ENCODE data around the gene TAF11L8. TPM values are rescaled to one million over a fixed set of nuclear protein-coding genes. Genes with fewer than 3 reads are reported as not detected.
"Not testable (repeated sequence)": the region's sequence is repeated elsewhere in the genome, so short reads cannot be mapped to it uniquely, and the experiment has no call there.

TAF11L8 gene
- total and polyA plus RNA-seq, 2 of the 13 experiments (the other 11 are each of a cell fraction or from before 2014, with no cell fraction given): not detected

- TF ChIP-seq, protein P1, sequence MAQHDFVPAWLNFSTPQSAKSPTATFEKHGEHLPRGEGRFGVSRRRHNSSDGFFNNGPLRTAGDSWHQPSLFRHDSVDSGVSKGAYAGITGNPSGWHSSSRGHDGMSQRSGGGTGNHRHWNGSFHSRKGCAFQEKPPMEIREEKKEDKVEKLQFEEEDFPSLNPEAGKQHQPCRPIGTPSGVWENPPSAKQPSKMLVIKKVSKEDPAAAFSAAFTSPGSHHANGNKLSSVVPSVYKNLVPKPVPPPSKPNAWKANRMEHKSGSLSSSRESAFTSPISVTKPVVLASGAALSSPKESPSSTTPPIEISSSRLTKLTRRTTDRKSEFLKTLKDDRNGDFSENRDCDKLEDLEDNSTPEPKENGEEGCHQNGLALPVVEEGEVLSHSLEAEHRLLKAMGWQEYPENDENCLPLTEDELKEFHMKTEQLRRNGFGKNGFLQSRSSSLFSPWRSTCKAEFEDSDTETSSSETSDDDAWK (CRISPR knock-in tag; IDR thresholded peaks at IDR 0.05): no peak
- TF ChIP-seq ZNF337 (CRISPR knock-in tag; IDR thresholded peaks at IDR 0.05; ENCODE audit: borderline replicate concordance, low read depth): no peak
- no peak for TF ChIP-seq DRAP1 (CRISPR knock-in tag; IDR thresholded peaks at IDR 0.05)
- TF ChIP-seq THYN1 (CRISPR knock-in tag; IDR thresholded peaks at IDR 0.05; ENCODE audit: borderline replicate concordance, low read depth): no peak
- no peak for TF ChIP-seq FOSL2 (CRISPR knock-in tag; IDR thresholded peaks at IDR 0.05)
- no peak for TF ChIP-seq ZNF160 (CRISPR knock-in tag; IDR thresholded peaks at IDR 0.05)
- TF ChIP-seq ELF1 (CRISPR knock-in tag; IDR thresholded peaks at IDR 0.05): no peak
- no peak for TF ChIP-seq RXRA (CRISPR knock-in tag; IDR thresholded peaks at IDR 0.05)
- no peak for TF ChIP-seq ZBTB26 (CRISPR knock-in tag; IDR thresholded peaks at IDR 0.05; ENCODE audit: borderline replicate concordance)
- TF ChIP-seq ZNF577 (CRISPR knock-in tag; IDR thresholded peaks at IDR 0.05; ENCODE audit: borderline replicate concordance, low read depth): no peak
- no peak for TF ChIP-seq DPF2 (CRISPR knock-in tag; IDR thresholded peaks at IDR 0.05; ENCODE audit: borderline replicate concordance, low read depth)
These were observed 43.4 kb upstream of the TAF11L8 start, which contains the start of gene TAF11L14 (continued) for GRCh38 chr5:17634160-17634559.

DNA sequence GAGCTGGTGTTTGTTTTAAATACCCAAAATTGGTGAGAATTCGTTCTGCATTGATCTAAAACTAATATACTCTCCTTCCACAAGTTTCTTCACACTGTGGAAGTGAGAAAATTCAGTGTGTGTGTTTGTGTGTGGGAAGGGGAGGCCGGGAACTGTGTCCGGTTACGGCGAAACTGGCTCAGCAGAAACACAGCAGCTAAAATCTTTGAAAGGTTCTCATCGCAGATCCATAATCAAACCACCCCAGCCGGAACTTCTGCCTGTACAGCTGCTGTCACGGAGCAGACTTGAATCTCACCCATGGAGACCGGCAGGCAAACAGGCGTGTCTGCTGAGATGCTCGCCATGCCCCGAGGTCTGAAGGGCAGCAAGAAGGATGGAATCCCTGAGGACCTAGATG, 41.0 kb upstream of the TAF11L8 start, which contains the start of gene TAF11L13:
TSS of gene TAF11L13 (plus strand) at position 301 of the 400 bp plus-strand sequence.
- POLR2A ChIA-PET: not testable (repeated sequence)

More for the DNA sequence above, 41.0 kb upstream of the TAF11L8 start, which contains the start of gene TAF11L13:
- H2AFZ ChIP-seq (ENCODE audit: low read length); H3K27ac ChIP-seq (ENCODE audit: extremely low read length, insufficient read depth, low read length); H3K79me2 ChIP-seq (ENCODE audit: insufficient read depth, low read length); H3K9ac ChIP-seq (ENCODE audit: insufficient read depth, low read depth, low read length); DNase-seq (ENCODE audit: low spot score); H3K4me2 ChIP-seq (ENCODE audit: low read depth, low read length); H3K4me1 ChIP-seq (ENCODE audit: insufficient read depth, low read length); H3K4me3 ChIP-seq (replicated peaks in 1 of 3; ENCODE audit: insufficient read depth in 1 of 3, low read depth in 2 of 3, low read length in 3 of 3); CTCF ChIA-PET (ENCODE audit: low intra/inter-chr PET ratio, low total read pairs); H3K9me3 ChIP-seq (ENCODE audit: low read length); H4K20me1 ChIP-seq (ENCODE audit: insufficient read depth, low read length); ATAC-seq; in situ Hi-C loops (cut with HindIII; ENCODE audit: extremely low pct_ligation_motif_present, low pct_unique_long_range_greater_than_20kb); H3K27me3 ChIP-seq (ENCODE audit: control insufficient read depth in 1 of 2, insufficient read depth in 2 of 2, low read length in 2 of 2); H3K36me3 ChIP-seq (replicated peaks in 1 of 2; ENCODE audit: control insufficient read depth in 1 of 2, insufficient read depth in 2 of 2, low read length in 2 of 2); BruUV-seq (replicated peaks); intact Hi-C loops (cut with micrococcal nuclease; ENCODE audit: unreplicated experiment); FAIRE-seq: not testable (repeated sequence)
- WGBS (ENCODE audit: low lambda C conversion rate): 35% methylated on average over 7 of the region's 12 CpGs
